GM12878 (cell line): ENCODE measurements around the gene RAB23. TPM values are rescaled to one million over a fixed set of nuclear protein-coding genes. Genes with fewer than 3 reads are reported as not detected.

Source experiments
- ATAC-seq: fragments of 200-7000 bp; cut with Tn5 transposase; 3 replicates; pipeline ENCODE4 v1.9.1; 2020; ENCODE audit warnings: mild to moderate bottlenecking, moderate library complexity
- BruUV-seq: library from RNA; stranded (reverse); fragments of 400-500 nt; replicated peaks from 2 replicates; lab custom pipeline; 2021; lab: Mats Ljungman, UMichigan
- CTCF ChIA-PET: fragments of 300-600 bp; sonication (Branson Sonifier 250); formaldehyde crosslinking; extraction: SDS; loops from one replicate; lab custom pipeline; 2021; ENCODE audit warnings: inconsistent platforms; lab: Yijun Ruan, JAX
- POLR2A ChIA-PET: fragments of 350-600 bp; formaldehyde crosslinking; extraction: SDS; loops from one replicate; lab custom pipeline; 2021; ENCODE audit warnings: inconsistent platforms; lab: Charles Lee
- RAD21 ChIA-PET: fragments of 300-600 bp; sonication (Branson Sonifier 250); formaldehyde crosslinking; loops from one replicate; lab custom pipeline; 2023; ENCODE audit warnings: antibody characterized with exemption; ENCODE audit not compliant: unreplicated experiment; lab: Charles Lee
- SMC1A ChIA-PET: fragments of 300-600 bp; sonication (Branson Sonifier 250); formaldehyde crosslinking; loops from one replicate; lab custom pipeline; 2023; ENCODE audit not compliant: unreplicated experiment, uncharacterized antibody; lab: Charles Lee
- DNase-seq: peaks from one replicate; pipeline ENCODE4 v3.0.0-alpha.2; 2011; ENCODE audit warnings: low read depth, low spot score
- FAIRE-seq: peaks from 3 replicates; lab custom pipeline; 2011; peaks lifted over from hg19 to GRCh38; lab: Jason Lieb, UNC
- H2AFZ ChIP-seq: 2 replicates; pipeline ENCODE4 v1.6.0; 2011; ENCODE audit warnings: low read depth, low read length, control low read depth; ENCODE audit not compliant: control insufficient read depth
- H3K27ac ChIP-seq: 2 replicates; pipeline ENCODE4 v1.5.1; 2011; ENCODE audit warnings: control low read depth; ENCODE audit not compliant: control insufficient read depth, insufficient read depth
- H3K27me3 ChIP-seq, 2 experiments: replicated peaks in 1 of 2; 2 replicates each; pipeline versions ENCODE4 v1.6.0 to v1.6.1; 2011; ENCODE audit warnings: low read length in 1 of 2; ENCODE audit not compliant: control insufficient read depth in 2 of 2, insufficient read depth in 2 of 2
- H3K36me3 ChIP-seq, 2 experiments: 2 replicates each; pipeline ENCODE4 v1.5.1; 2011; ENCODE audit warnings: low read length in 1 of 2; ENCODE audit not compliant: control insufficient read depth in 2 of 2, insufficient read depth in 2 of 2
- H3K4me1 ChIP-seq: 2 replicates; pipeline ENCODE4 v1.6.1; 2011; ENCODE audit warnings: mild to moderate bottlenecking, low read length, moderate library complexity, mixed read lengths; ENCODE audit not compliant: control insufficient read depth, insufficient read depth
- H3K4me2 ChIP-seq: 2 replicates; pipeline ENCODE4 v1.6.0; 2011; ENCODE audit warnings: control low read depth; ENCODE audit not compliant: control insufficient read depth, insufficient read depth
- H3K4me3 ChIP-seq: fragments of 200-600 bp; sonication (generic); 2 replicates; pipeline ENCODE4 v1.5.1; 2016
- H3K79me2 ChIP-seq: 2 replicates; pipeline ENCODE4 v1.6.0; 2011; ENCODE audit warnings: low read length; ENCODE audit not compliant: control insufficient read depth, insufficient read depth
- H3K9ac ChIP-seq: 2 replicates; pipeline ENCODE4 v1.8.0; 2011; ENCODE audit warnings: low read length, control low read depth, mixed read lengths; ENCODE audit not compliant: control insufficient read depth, insufficient read depth
- H3K9me3 ChIP-seq: replicated peaks from 3 replicates; pipeline ENCODE4 v1.5.1; 2011; ENCODE audit warnings: mild to moderate bottlenecking, low read length; ENCODE audit not compliant: control insufficient read depth, insufficient read depth
- H4K20me1 ChIP-seq: 2 replicates; pipeline ENCODE4 v1.6.0; 2011; ENCODE audit not compliant: control insufficient read depth, insufficient read depth
- EED ChIP-seq: sonication (generic); IDR thresholded peaks from 2 replicates; pipeline ENCODE4 v1.6.1; 2016; ENCODE audit warnings: antibody characterized with exemption, low read depth
- ESRRA ChIP-seq: IDR thresholded peaks from 2 replicates; pipeline ENCODE4 v1.6.1; 2012; ENCODE audit warnings: mild to moderate bottlenecking, low read length, improper control_type of control experiment
- FOXM1 ChIP-seq: IDR thresholded peaks from 2 replicates; pipeline ENCODE4 v1.6.1; 2012; ENCODE audit warnings: low read depth, mild to moderate bottlenecking, inconsistent platforms, low read length, moderate library complexity
- HCFC1 ChIP-seq: fragments of 150-350 bp; IDR thresholded peaks from 2 replicates; pipeline ENCODE4 v1.6.1; 2014; ENCODE audit warnings: low read length
- HSF1 ChIP-seq: fragments of 150-350 bp; IDR thresholded peaks from 2 replicates; pipeline ENCODE4 v1.6.1; 2014; ENCODE audit warnings: mild to moderate bottlenecking, low read depth, low read length
- IRF4 ChIP-seq: IDR thresholded peaks from 2 replicates; pipeline ENCODE4 v1.6.1; 2011; ENCODE audit warnings: low read depth, low read length
- JUNB ChIP-seq: IDR thresholded peaks from 2 replicates; pipeline ENCODE4 v1.6.1; 2016; ENCODE audit warnings: antibody characterized with exemption, mild to moderate bottlenecking
- KDM1A ChIP-seq: fragments of 200-600 bp; sonication (generic); IDR thresholded peaks from 2 replicates; pipeline ENCODE4 v1.6.1; 2016; ENCODE audit warnings: borderline replicate concordance
- PBX3 ChIP-seq: IDR thresholded peaks from 2 replicates; pipeline ENCODE4 v1.6.1; 2011; ENCODE audit warnings: mild to moderate bottlenecking, low read depth, low read length, moderate library complexity; ENCODE audit not compliant: insufficient replicate concordance
- POLR2AphosphoS2 ChIP-seq: IDR thresholded peaks from 2 replicates; pipeline ENCODE4 v1.6.1; 2011; ENCODE audit warnings: low read depth, mild to moderate bottlenecking, low read length, improper control_type of control experiment, moderate library complexity
- RELA ChIP-seq: fragments of 450-650 bp; IDR thresholded peaks from 2 replicates; pipeline ENCODE4 v1.8.0; 2014; ENCODE audit warnings: borderline replicate concordance; ENCODE audit not compliant: partially characterized antibody
- RUNX3 ChIP-seq: IDR thresholded peaks from 2 replicates; pipeline ENCODE4 v1.6.1; 2012; ENCODE audit warnings: low read length, inconsistent platforms
- SP1 ChIP-seq: IDR thresholded peaks from one replicate; pipeline ENCODE4 v1.6.1; 2011; ENCODE audit warnings: low read depth, low read length
- SUPT20H ChIP-seq: IDR thresholded peaks from 2 replicates; pipeline ENCODE4 v1.6.1; 2011; ENCODE audit warnings: low read depth, mild to moderate bottlenecking, low read length, moderate library complexity, borderline replicate concordance; ENCODE audit not compliant: control insufficient read depth
- TAF1 ChIP-seq: IDR thresholded peaks from 2 replicates; pipeline ENCODE4 v1.6.1; 2011; ENCODE audit warnings: mild to moderate bottlenecking, low read depth, low read length, borderline replicate concordance
- TARDBP ChIP-seq: IDR thresholded peaks from 2 replicates; pipeline ENCODE4 v1.6.1; 2016; ENCODE audit warnings: borderline replicate concordance
- TCF3 ChIP-seq: IDR thresholded peaks from 2 replicates; pipeline ENCODE4 v1.6.1; 2012; ENCODE audit warnings: low read depth, mild to moderate bottlenecking, low read length, borderline replicate concordance; ENCODE audit not compliant: insufficient read depth
- in situ Hi-C: fragments of 300-500 bp; cut with MboI; formaldehyde crosslinking; loops from 9 replicates; pipeline ENCODE4 v1.14.3; 2018; ENCODE audit warnings: mixed read lengths
- intact Hi-C: fragments of 100-400 bp; cut with micrococcal nuclease; formaldehyde crosslinking; loops from one replicate; pipeline ENCODE4 v1.14.2; 2022; ENCODE audit not compliant: unreplicated experiment
- polyA plus RNA-seq, 11 experiments: library from polyadenylated mRNA; depleted of rRNA in 4 of 11; unstranded in 6 of 11; stranded (reverse) in 5 of 11; fragments of >200 nt; fragmentation: Nextera tagmentation in 4 of 11; fragmentation: Illumina TruSeq in 1 of 11; extraction: Ambion mirVana in 4 of 11; extraction: Trizol in 1 of 11; gene quantifications; 1 replicate in 1 of 11; 2 replicates in 10 of 11; pipeline versions ENCODE4 v1.2.1 to v1.2.3, GENCODE V29; 2011 to 2016; ENCODE audit warnings: inconsistent platforms in 2 of 11, missing spikeins in 2 of 11, low read depth in 1 of 11
- total RNA-seq, 4 experiments: library from RNA; depleted of rRNA in 3 of 4; stranded (reverse); fragments of >200 nt in 3 of 4; fragmentation: Illumina TruSeq in 1 of 4; extraction: Trizol in 1 of 4; gene quantifications; 2 replicates each; pipeline versions ENCODE4 v1.2.1 to v1.2.3, GENCODE V29; 2013 to 2021

RAB23 gene
- total and polyA plus RNA-seq, 10 of the 15 experiments (the other 5 are each of a cell fraction or from before 2014, with no cell fraction given) = 0.80 to 6.0 (median 3.1) TPM

- TF ChIP-seq PBX3 (no peak), JUNB (no peak), FOXM1 (no peak), HCFC1 (no peak), KDM1A (no peak), IRF4 (no peak)
These were observed 63.0 kb downstream of the RAB23 start (continued) for GRCh38 chr6:57159127-57159526.

GRCh38 chr6:57158658-57159057 lies 63.4 kb downstream of the RAB23 start:
- no peak overlapping the region for H2AFZ ChIP-seq
- H3K4me3 ChIP-seq = no peak overlapping the region
- H3K9ac ChIP-seq = no peak overlapping the region
- BruUV-seq = no TSS peak
- H3K4me2 ChIP-seq = no peak overlapping the region
- H3K36me3 ChIP-seq = peaks cover 0 to 6% of the 10 kb centered on the region in 2 experiments; a peak in 2 of 4 replicates
- no peak for ATAC-seq
- H3K9me3 ChIP-seq = no peaks in the 10 kb centered on the region
- TF ChIP-seq RUNX3 (no peak), SUPT20H (no peak), RELA (no peak), SP1 (no peak), HSF1 (no peak), TAF1 (no peak), TARDBP (no peak), EED (no peak), POLR2AphosphoS2 (no peak), TCF3 (no peak), ESRRA (no peak)
- TF ChIP-seq, all 136 proteins: peak for 0
- in situ Hi-C loops (no loop called here), intact Hi-C loops (no loop called here)
- ChIA-PET CTCF (no interaction called here), SMC1A (no interaction called here), POLR2A (interaction anchor here (0.6 to 0.7 kb wide), 3 partner anchors 9 to 515 kb away, joined by 3 to 5 read pairs (median 4); no protein-coding TSS in a partner anchor), RAD21 (interaction anchor here (0.6 kb wide), 1 partner anchor 1033 kb away, joined by 4 read pairs; no protein-coding TSS in a partner anchor)
- no peak for DNase-seq
- FAIRE-seq = no peak
- no peaks in the 10 kb centered on the region for H4K20me1 ChIP-seq
- no peaks in the 10 kb centered on the region for H3K27me3 ChIP-seq
- no peaks in the 10 kb centered on the region for H3K79me2 ChIP-seq
- H3K4me1 ChIP-seq = no peaks in the 10 kb centered on the region
- H3K27ac ChIP-seq = no peak overlapping the region
